Ovary (tissue), 3 donors: ENCODE results near the gene DUSP23.

Experiments used
- CTCF ChIP-seq, 3 donors: fragments of 450-650 bp in 2 of 3; fragments of 200-600 bp in 1 of 3; IDR thresholded peaks; one replicate each; pipeline versions ENCODE4 v1.5.1 to v1.8.0; 2016 to 2022; ENCODE audit warnings: antibody characterized with exemption in 3 of 3, mild to moderate bottlenecking in 1 of 3
- POLR2A ChIP-seq: fragments of 450-650 bp; IDR thresholded peaks from one replicate; pipeline ENCODE4 v1.6.1; 2017; ENCODE audit warnings: antibody characterized with exemption, mild to moderate bottlenecking, moderate library complexity
- donor health status: DM: no; HTN: no; CAD: no.

DNA sequence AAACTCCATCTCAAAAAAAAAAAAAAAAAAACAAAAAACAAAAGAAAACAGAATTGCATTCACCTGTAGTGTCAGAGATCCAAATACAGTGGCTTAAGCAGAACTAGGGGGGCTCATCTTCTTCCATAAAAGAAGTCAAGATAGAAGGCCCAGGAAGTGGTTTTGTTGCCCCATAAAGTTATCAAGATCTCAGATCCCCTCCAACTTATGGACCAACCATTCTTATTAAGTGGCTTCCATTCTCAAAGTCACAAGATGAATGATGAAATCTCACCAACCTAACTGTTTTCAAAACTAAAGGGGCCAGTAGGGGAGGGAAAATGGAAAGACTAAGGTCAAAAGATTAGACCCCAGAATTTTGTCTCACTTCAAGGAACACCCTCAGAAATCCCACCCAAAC, 30.1 kb upstream of the DUSP23 start:
- TF ChIP-seq CTCF (IDR thresholded peaks at IDR 0.05) = no peak
- TF ChIP-seq POLR2A = no peak
